HepG2 (cell line): ENCODE data around the gene BCL2L2. TPM values are rescaled to one million over a fixed set of nuclear protein-coding genes. Genes with fewer than 3 reads are reported as not detected.

Source experiments
- ATAC-seq: fragments of 200-7000 bp; cut with Tn5 transposase; 3 replicates; pipeline ENCODE4 v1.9.1; 2020; ENCODE audit warnings: mild to moderate bottlenecking, moderate library complexity
- BruUV-seq: library from RNA; stranded (reverse); fragments of 400-500 nt; replicated peaks from 2 replicates; lab custom pipeline; 2021; lab: Mats Ljungman, UMichigan
- CTCF ChIA-PET: fragments of 300-600 bp; formaldehyde crosslinking; extraction: SDS; loops from one replicate; lab custom pipeline; 2021; ENCODE audit warnings: low total read pairs, inconsistent platforms, low intra/inter-chr PET ratio; lab: Yijun Ruan, JAX
- POLR2A ChIA-PET: fragments of 350-600 bp; sonication (Branson Sonifier 250); formaldehyde crosslinking; loops from one replicate; lab custom pipeline; 2020; ENCODE audit warnings: antibody characterized with exemption, inconsistent platforms; lab: Yijun Ruan, JAX
- DNase-seq: peaks from one replicate; pipeline ENCODE4 v3.0.0-alpha.2; 2015; ENCODE audit warnings: low spot score
- FAIRE-seq: peaks from 3 replicates; lab custom pipeline; 2011; peaks lifted over from hg19 to GRCh38; lab: Jason Lieb, UNC
- H2AFZ ChIP-seq: one replicate; pipeline ENCODE4 v1.6.1; 2011; ENCODE audit warnings: low read length, inconsistent platforms
- H3K27ac ChIP-seq: fragments of 300-600 bp; 3 replicates; pipeline ENCODE4 v1.8.0; 2011; ENCODE audit warnings: mixed run types, mild to moderate bottlenecking, mixed read lengths, low read length, inconsistent platforms; ENCODE audit not compliant: insufficient read depth; ENCODE audit errors: extremely low read length
- H3K27me3 ChIP-seq, 2 experiments: fragments of 200-600 bp in 1 of 2; 2 replicates in 1 of 2; 3 replicates in 1 of 2; pipeline versions ENCODE4 v1.6.0 to v1.8.0; 2011; ENCODE audit warnings: low read length in 2 of 2, mild to moderate bottlenecking in 2 of 2, moderate library complexity in 2 of 2, inconsistent platforms in 1 of 2; ENCODE audit not compliant: insufficient read depth in 2 of 2, control insufficient read depth in 1 of 2
- H3K36me3 ChIP-seq, 2 experiments: fragments of 200-600 bp in 1 of 2; replicated peaks in 1 of 2; 2 replicates in 1 of 2; 3 replicates in 1 of 2; pipeline versions ENCODE4 v1.5.1 to v1.8.0; 2011; ENCODE audit warnings: low read length in 2 of 2, inconsistent platforms in 1 of 2; ENCODE audit not compliant: insufficient read depth in 2 of 2, control insufficient read depth in 1 of 2
- H3K4me1 ChIP-seq: 2 replicates; pipeline ENCODE4 v1.5.1; 2012; ENCODE audit warnings: low read length, inconsistent platforms; ENCODE audit not compliant: insufficient read depth
- H3K4me2 ChIP-seq: 2 replicates; pipeline ENCODE4 v1.6.0; 2011; ENCODE audit warnings: low read depth, low read length, inconsistent platforms
- H3K4me3 ChIP-seq, 3 experiments: fragments of 200-600 bp in 1 of 3; sonication (generic), shearing (Covaris generic) in 1 of 3; replicated peaks in 1 of 3; 2 replicates each; pipeline ENCODE4 v1.5.1; 2011 to 2016; ENCODE audit warnings: low read length in 3 of 3, inconsistent platforms in 2 of 3, low read depth in 2 of 3, mild to moderate bottlenecking in 2 of 3, control low read depth in 1 of 3, mixed read lengths in 1 of 3; ENCODE audit not compliant: insufficient read depth in 1 of 3
- H3K79me2 ChIP-seq: one replicate; pipeline ENCODE4 v1.6.1; 2011; ENCODE audit warnings: low read length, inconsistent platforms; ENCODE audit not compliant: insufficient read depth
- H3K9ac ChIP-seq: 2 replicates; pipeline ENCODE4 v1.6.0; 2011; ENCODE audit warnings: mild to moderate bottlenecking, low read depth, low read length, inconsistent platforms; ENCODE audit not compliant: insufficient read depth
- H3K9me3 ChIP-seq: 2 replicates; pipeline ENCODE4 v1.5.1; 2012; ENCODE audit warnings: mild to moderate bottlenecking, low read length
- H4K20me1 ChIP-seq: 2 replicates; pipeline ENCODE4 v1.6.0; 2011; ENCODE audit warnings: inconsistent platforms, mild to moderate bottlenecking, low read length, moderate library complexity; ENCODE audit not compliant: insufficient read depth
- CHD4 ChIP-seq: fragments of 200-600 bp; sonication (generic); IDR thresholded peaks from 2 replicates; pipeline ENCODE4 v1.7.0; 2017; ENCODE audit warnings: mild to moderate bottlenecking, low read length, borderline replicate concordance
- GTF3A ChIP-seq: sonication (generic); formaldehyde crosslinking; conservative IDR thresholded peaks from 2 replicates; pipeline ENCODE4 v1.4.0; 2020; ENCODE audit warnings: mild to moderate bottlenecking, missing genetic modification reagents
- ZNF33A ChIP-seq: sonication (generic); formaldehyde crosslinking; IDR thresholded peaks from 2 replicates; pipeline ENCODE4 v1.5.1; 2020; ENCODE audit warnings: missing genetic modification reagents, mild to moderate bottlenecking, moderate library complexity, borderline replicate concordance
- ZNF354B ChIP-seq: sonication (generic); formaldehyde crosslinking; IDR thresholded peaks from 2 replicates; pipeline ENCODE4 v1.8.0; 2022; ENCODE audit warnings: mild to moderate bottlenecking, missing genetic modification reagents
- ZNF782 ChIP-seq: sonication (generic); formaldehyde crosslinking; IDR thresholded peaks from 2 replicates; pipeline ENCODE4 v1.4.0; 2020; ENCODE audit warnings: missing genetic modification reagents, mild to moderate bottlenecking, borderline replicate concordance
- WGBS: methylation state at CpG from one replicate; pipeline ENCODE4 v1.1.6; 2017; ENCODE audit warnings: low lambda C conversion rate; 5-methylcytosine and 5-hydroxymethylcytosine counted together
- in situ Hi-C: cut with HindIII; loops from 2 replicates; pipeline ENCODE4 v1.10.0; 2017; ENCODE audit warnings: low pct_unique_long_range_greater_than_20kb; ENCODE audit not compliant: extremely low pct_ligation_motif_present
- intact Hi-C: fragments of 100-400 bp; cut with micrococcal nuclease; formaldehyde crosslinking; loops from one replicate; pipeline ENCODE4 v1.10.0; 2022; ENCODE audit not compliant: unreplicated experiment
- polyA plus RNA-seq, 8 experiments: library from polyadenylated mRNA; depleted of rRNA in 3 of 8; stranded (reverse) in 7 of 8; unstranded in 1 of 8; fragments of >200 nt; fragmentation: Illumina TruSeq in 4 of 8; extraction: Trizol in 4 of 8; gene quantifications; 2 replicates each; pipeline versions ENCODE4 v1.2.1 to v1.2.3, GENCODE V29; 2011 to 2016; ENCODE audit warnings: low read depth in 4 of 8, missing spikeins in 1 of 8, mixed read lengths in 1 of 8; ENCODE audit not compliant: insufficient read depth in 1 of 8
- total RNA-seq, 5 experiments: library from RNA; depleted of rRNA; stranded (reverse); fragments of >200 nt; fragmentation: Illumina TruSeq; extraction: Trizol; gene quantifications; 2 replicates each; pipeline ENCODE4 v1.2.3, GENCODE V29; 2016; ENCODE audit warnings: low read depth in 1 of 5
- TF ChIP-seq, protein P1 (sequence below): sonication (generic); formaldehyde crosslinking; IDR thresholded peaks from 2 replicates; pipeline ENCODE4 v1.4.0; 2020; ENCODE audit warnings: missing genetic modification reagents
- TF ChIP-seq, protein P2 (sequence below): sonication (generic); formaldehyde crosslinking; IDR thresholded peaks from 2 replicates; pipeline ENCODE4 v1.5.1; 2020; ENCODE audit warnings: mild to moderate bottlenecking, missing genetic modification reagents, moderate library complexity
- TF ChIP-seq, protein P3 (sequence below), 2 experiments: sonication (generic) in 1 of 2; formaldehyde crosslinking in 1 of 2; IDR thresholded peaks; 2 replicates each; pipeline versions ENCODE4 v1.6.1 to v1.9.0; 2014 to 2022; ENCODE audit warnings: antibody characterized with exemption in 1 of 2, borderline replicate concordance in 1 of 2, inconsistent platforms in 1 of 2, low read depth in 1 of 2, missing genetic modification reagents in 1 of 2

The BCL2L2 gene
- total and polyA plus RNA-seq, 2 of the 13 experiments (the other 11 are each of a cell fraction or from before 2014, with no cell fraction given): 28.1 to 49.8 TPM

GRCh38 chr14:23296012-23296777 is 10.4 kb upstream of the BCL2L2 start:
- peaks cover 3% of the 10 kb centered on the region in 2 experiments; a peak in 1 of 5 replicates for H3K36me3 ChIP-seq
- H3K9me3 ChIP-seq: no peaks in the 10 kb centered on the region
- no peak overlapping the region for H3K9ac ChIP-seq
- H3K27ac ChIP-seq: no peak overlapping the region
- DNase-seq (no peak), FAIRE-seq (no peak), ATAC-seq (no peak)
- peaks cover 33% of the 10 kb centered on the region for H3K4me1 ChIP-seq
- in situ Hi-C loops (loop anchor here (5.0 kb wide), 1 partner anchor 34 kb away; no protein-coding TSS in a partner anchor), intact Hi-C loops (loop anchor here (5.0 kb wide), 1 partner anchor 174 kb away; no protein-coding TSS in a partner anchor)
- no peak overlapping the region for H2AFZ ChIP-seq
- WGBS: 98% methylated on average over 7 of the region's 7 CpGs
- ChIA-PET POLR2A (interaction anchor here (1.0 to 18.7 kb wide), 4 partner anchors 10 to 25 kb away, joined by 3 to 1053 read pairs (median 20); partner anchors contain the start of genes BCL2L2, HOMEZ and PABPN1), CTCF (interaction anchor here (1.8 to 2.2 kb wide), 2 partner anchors 10 to 31 kb away, joined by 8 to 22 read pairs; partner anchors contain the start of gene HOMEZ)
- BruUV-seq: no TSS peak
- H4K20me1 ChIP-seq: no peaks in the 10 kb centered on the region
- H3K79me2 ChIP-seq: peaks cover 4% of the 10 kb centered on the region
- no peak overlapping the region for H3K4me3 ChIP-seq
- H3K4me2 ChIP-seq: no peak overlapping the region
- no peaks in the 10 kb centered on the region; a peak in 1 of 5 replicates for H3K27me3 ChIP-seq
- TF ChIP-seq, protein P1, sequence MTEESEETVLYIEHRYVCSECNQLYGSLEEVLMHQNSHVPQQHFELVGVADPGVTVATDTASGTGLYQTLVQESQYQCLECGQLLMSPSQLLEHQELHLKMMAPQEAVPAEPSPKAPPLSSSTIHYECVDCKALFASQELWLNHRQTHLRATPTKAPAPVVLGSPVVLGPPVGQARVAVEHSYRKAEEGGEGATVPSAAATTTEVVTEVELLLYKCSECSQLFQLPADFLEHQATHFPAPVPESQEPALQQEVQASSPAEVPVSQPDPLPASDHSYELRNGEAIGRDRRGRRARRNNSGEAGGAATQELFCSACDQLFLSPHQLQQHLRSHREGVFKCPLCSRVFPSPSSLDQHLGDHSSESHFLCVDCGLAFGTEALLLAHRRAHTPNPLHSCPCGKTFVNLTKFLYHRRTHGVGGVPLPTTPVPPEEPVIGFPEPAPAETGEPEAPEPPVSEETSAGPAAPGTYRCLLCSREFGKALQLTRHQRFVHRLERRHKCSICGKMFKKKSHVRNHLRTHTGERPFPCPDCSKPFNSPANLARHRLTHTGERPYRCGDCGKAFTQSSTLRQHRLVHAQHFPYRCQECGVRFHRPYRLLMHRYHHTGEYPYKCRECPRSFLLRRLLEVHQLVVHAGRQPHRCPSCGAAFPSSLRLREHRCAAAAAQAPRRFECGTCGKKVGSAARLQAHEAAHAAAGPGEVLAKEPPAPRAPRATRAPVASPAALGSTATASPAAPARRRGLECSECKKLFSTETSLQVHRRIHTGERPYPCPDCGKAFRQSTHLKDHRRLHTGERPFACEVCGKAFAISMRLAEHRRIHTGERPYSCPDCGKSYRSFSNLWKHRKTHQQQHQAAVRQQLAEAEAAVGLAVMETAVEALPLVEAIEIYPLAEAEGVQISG (CRISPR knock-in tag): 0 out of 2 replicates have a peak, but pooled peaks have one; percentile 17
- TF ChIP-seq CHD4: no peak
- TF ChIP-seq ZNF33A (CRISPR knock-in tag): 0 out of 2 replicates have a peak, but pooled peaks have one; percentile 12
- TF ChIP-seq, protein P2, sequence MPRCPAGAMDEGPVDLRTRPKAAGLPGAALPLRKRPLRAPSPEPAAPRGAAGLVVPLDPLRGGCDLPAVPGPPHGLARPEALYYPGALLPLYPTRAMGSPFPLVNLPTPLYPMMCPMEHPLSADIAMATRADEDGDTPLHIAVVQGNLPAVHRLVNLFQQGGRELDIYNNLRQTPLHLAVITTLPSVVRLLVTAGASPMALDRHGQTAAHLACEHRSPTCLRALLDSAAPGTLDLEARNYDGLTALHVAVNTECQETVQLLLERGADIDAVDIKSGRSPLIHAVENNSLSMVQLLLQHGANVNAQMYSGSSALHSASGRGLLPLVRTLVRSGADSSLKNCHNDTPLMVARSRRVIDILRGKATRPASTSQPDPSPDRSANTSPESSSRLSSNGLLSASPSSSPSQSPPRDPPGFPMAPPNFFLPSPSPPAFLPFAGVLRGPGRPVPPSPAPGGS (CRISPR knock-in tag): no peak
- TF ChIP-seq ZNF782: no peak
- TF ChIP-seq GTF3A (CRISPR knock-in tag): no peak
- TF ChIP-seq, protein P3, sequence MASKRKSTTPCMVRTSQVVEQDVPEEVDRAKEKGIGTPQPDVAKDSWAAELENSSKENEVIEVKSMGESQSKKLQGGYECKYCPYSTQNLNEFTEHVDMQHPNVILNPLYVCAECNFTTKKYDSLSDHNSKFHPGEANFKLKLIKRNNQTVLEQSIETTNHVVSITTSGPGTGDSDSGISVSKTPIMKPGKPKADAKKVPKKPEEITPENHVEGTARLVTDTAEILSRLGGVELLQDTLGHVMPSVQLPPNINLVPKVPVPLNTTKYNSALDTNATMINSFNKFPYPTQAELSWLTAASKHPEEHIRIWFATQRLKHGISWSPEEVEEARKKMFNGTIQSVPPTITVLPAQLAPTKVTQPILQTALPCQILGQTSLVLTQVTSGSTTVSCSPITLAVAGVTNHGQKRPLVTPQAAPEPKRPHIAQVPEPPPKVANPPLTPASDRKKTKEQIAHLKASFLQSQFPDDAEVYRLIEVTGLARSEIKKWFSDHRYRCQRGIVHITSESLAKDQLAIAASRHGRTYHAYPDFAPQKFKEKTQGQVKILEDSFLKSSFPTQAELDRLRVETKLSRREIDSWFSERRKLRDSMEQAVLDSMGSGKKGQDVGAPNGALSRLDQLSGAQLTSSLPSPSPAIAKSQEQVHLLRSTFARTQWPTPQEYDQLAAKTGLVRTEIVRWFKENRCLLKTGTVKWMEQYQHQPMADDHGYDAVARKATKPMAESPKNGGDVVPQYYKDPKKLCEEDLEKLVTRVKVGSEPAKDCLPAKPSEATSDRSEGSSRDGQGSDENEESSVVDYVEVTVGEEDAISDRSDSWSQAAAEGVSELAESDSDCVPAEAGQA (IDR thresholded peaks at IDR 0.05; ENCODE audit: low read depth): no peak
- TF ChIP-seq, protein P3 (CRISPR knock-in tag; IDR thresholded peaks at IDR 0.05; ENCODE audit: borderline replicate concordance): no peak
- TF ChIP-seq ZNF354B (CRISPR knock-in tag): no peak
